Mesenteric fat pad (tissue), 1 donor: ENCODE results near the gene SASH3. TPM values are rescaled to one million over a fixed set of nuclear protein-coding genes. Genes with fewer than 3 reads are reported as not detected.

ENCODE experiments used
- DNase-seq: peaks from one replicate; pipeline ENCODE4 v3.0.0-alpha.2; 2020; ENCODE audit warnings: low spot score
- total RNA-seq: library from RNA; stranded (reverse); fragmentation: NEBNext Ultra II Directional; extraction: Animal tissue kit (Norgen Biotek cat#: 25700); gene quantifications from one replicate; pipeline ENCODE4 v1.2.1, GENCODE V29; 2021
- donor health status: DM: yes; HTN: yes; CAD: no.

SASH3 gene
- total RNA-seq, 1 donor from 2014 or later: 24.3 TPM

GRCh38 chrX:129755779-129756650, 23.7 kb upstream of the SASH3 start:
- no peak for DNase-seq

GRCh38 chrX:129759576-129760061, 20.1 kb upstream of the SASH3 start:
- no peak for DNase-seq

DNA sequence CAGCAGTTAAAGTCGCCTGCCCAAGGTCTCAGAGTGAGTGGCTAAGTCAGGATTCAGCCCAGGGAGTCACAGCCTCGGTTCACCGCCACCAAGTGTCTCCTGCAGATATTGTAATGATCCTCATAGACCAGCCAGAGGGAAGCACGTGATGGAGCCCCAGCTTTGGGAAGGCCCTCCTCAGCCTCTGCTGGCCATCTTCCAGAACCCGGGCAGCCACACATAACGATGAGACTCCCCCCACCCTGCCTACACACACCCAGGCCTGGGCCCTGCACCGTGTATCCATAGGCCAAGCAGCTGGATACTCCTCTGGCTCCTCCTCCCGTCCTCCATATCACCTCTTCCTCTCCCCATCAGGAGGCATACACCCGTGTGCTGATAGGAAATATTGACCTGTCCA, 19.6 kb upstream of the SASH3 start:
- no peak for DNase-seq

- no peak for DNase-seq
Measured at GRCh38 chrX:129760981-129761380, 18.8 kb upstream of the SASH3 start.

GRCh38 chrX:129761596-129761995, 18.2 kb upstream of the SASH3 start:
- DNase-seq: no peak

DNA sequence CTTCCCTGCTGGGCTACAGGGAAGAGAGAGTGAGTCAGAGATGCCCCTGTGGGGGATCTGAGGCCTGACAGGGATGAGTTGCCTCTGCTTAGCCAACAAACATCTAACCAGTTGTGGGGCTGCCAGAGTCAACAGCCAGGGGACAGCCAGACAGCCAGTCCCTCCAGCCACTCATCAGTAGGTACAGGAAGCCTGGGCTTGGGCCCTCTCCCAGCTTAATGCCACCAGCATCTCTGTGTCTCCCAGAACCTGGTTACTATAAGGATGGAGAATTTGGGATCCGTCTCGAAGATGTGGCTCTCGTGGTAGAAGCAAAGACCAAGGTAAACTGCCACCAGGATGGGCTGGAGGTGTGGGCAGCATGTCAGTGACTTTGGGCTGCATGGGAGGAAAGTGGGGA, 17.3 kb upstream of the SASH3 start:
- no peak for DNase-seq

GRCh38 chrX:129763666-129764065, 16.1 kb upstream of the SASH3 start:
- no peak for DNase-seq

DNA sequence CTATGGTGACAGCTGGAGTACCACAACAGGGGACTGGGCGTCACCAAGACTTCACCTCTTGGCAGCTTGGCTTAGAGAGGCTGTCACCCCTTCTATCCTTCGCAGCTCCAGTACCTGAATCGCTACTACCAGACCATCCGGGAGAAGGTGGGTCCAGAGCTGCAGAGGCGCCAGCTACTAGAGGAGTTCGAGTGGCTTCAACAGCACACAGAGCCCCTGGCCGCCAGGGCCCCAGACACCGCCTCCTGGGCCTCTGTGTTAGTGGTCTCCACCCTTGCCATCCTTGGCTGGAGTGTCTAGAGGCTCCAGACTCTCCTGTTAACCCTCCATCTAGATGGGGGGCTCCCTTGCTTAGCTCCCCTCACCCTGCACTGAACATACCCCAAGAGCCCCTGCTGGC, 11.6 kb upstream of the SASH3 start:
- no peak for DNase-seq

- DNase-seq: no peak
Measured at GRCh38 chrX:129768586-129769466, 10.9 kb upstream of the SASH3 start.

DNA sequence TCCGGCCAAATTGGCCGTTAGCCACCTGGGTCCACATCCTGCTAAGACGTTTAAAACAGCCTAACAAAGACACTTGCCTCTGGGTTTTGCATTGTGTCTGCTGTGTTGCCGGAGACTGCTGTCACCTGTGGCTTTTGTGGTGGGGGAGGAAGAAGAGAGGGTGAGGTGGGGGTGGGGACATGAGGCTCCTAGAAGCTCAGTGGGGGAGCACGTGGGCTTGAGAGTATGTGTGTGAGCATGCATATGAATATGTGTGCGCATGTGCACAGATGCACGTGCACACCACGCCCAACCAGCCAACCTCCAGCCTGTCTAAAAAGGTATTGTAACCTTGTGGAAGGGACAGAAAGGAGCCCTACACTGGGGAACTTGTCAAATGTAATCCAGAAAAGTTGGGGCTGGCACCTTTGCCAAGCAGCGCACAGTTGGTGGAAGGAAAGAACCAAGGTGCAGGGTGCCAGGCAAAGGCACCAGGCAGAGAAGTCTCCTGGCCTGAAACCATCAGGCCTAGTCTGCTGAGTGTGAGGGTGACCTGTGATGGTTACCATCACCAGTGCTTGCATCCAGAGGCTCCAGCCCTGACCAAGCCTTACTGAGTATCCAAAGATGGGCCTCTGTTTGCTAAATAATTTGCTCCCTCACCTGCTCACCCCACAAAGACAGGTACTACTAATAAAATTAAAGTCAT, 10.1 kb upstream of the SASH3 start:
- DNase-seq: no peak

- DNase-seq: no peak
Measured at GRCh38 chrX:129771266-129771995, 8.3 kb upstream of the SASH3 start.

- no peak for DNase-seq
Measured at GRCh38 chrX:129772796-129773431, 6.8 kb upstream of the SASH3 start.

GRCh38 chrX:129773649-129774458, 5.9 kb upstream of the SASH3 start:
- no peak for DNase-seq

- no peak for DNase-seq
Measured at GRCh38 chrX:129777218-129778030, 2.3 kb upstream of the SASH3 start.

DNA sequence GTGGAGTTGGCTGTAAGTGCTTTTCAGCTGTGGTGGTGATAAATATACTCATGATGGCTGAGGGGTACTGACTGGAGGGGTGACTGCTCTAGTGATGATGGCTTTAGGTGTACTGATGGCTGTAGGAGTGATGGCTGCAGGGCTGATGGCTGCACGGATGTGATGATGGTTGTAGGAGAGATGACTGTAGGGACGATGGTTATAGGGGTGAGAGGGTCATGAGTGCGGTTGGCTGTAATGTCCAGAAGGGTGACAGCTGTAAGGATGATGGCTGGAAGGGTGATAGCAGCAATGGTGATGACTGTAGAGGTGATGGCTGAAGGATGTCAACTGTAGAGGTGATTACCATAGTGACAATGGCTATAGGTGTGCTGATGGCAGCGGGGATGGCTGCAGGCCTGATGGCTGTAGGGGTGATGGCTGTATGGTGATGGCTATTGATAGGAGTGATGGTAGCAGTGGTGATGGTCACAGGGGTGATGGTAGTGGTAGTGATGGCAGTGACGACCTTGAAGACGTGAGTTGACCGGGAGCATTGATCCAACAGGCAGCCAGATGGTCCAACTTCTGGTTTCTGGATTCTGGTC, 570 bp upstream of the SASH3 start:
- no peak for DNase-seq

- peak; percentile 88 for DNase-seq
Measured at GRCh38 chrX:129780441-129781105, 824 bp downstream of the SASH3 start.

- no peak for DNase-seq
Measured at GRCh38 chrX:129781134-129781672, 1.5 kb downstream of the SASH3 start.
